Esophagus (tissue), 2 donors: ENCODE data around the gene DAGLA. TPM values are rescaled to one million over a fixed set of nuclear protein-coding genes. Genes with fewer than 3 reads are reported as not detected.
"Not testable (repeated sequence)": the region's sequence is repeated elsewhere in the genome, so short reads cannot be mapped to it uniquely, and the experiment has no call there.

Source experiments
- H3K27ac ChIP-seq, 2 donors: one replicate each; pipeline ENCODE4 v1.5.1; 2013; ENCODE audit warnings: low read depth in 2 of 2, mild to moderate bottlenecking in 2 of 2, inconsistent platforms in 1 of 2, low read length in 1 of 2, moderate library complexity in 1 of 2
- H3K27me3 ChIP-seq, 2 donors: one replicate each; pipeline ENCODE4 v1.6.1; 2013; ENCODE audit warnings: low read length in 2 of 2, control low read depth in 1 of 2, mild to moderate bottlenecking in 1 of 2; ENCODE audit not compliant: insufficient read depth in 2 of 2, control insufficient read depth in 1 of 2
- H3K36me3 ChIP-seq, 2 donors: one replicate each; pipeline ENCODE4 v1.6.1; 2013; ENCODE audit warnings: low read length in 1 of 2; ENCODE audit not compliant: control insufficient read depth in 2 of 2, insufficient read depth in 2 of 2
- H3K4me1 ChIP-seq, 2 donors: one replicate each; pipeline ENCODE4 v1.6.1; 2013; ENCODE audit warnings: low read length in 1 of 2; ENCODE audit not compliant: control insufficient read depth in 2 of 2, insufficient read depth in 2 of 2
- H3K4me3 ChIP-seq, 2 donors: one replicate each; pipeline ENCODE4 v1.5.1; 2013; ENCODE audit warnings: low read length in 2 of 2, mild to moderate bottlenecking in 2 of 2, low read depth in 1 of 2, moderate library complexity in 1 of 2
- H3K9me3 ChIP-seq, 2 donors: one replicate each; pipeline ENCODE4 v1.6.1; 2013; ENCODE audit warnings: mild to moderate bottlenecking in 2 of 2, low read depth in 1 of 2, low read length in 1 of 2, moderate library complexity in 1 of 2; ENCODE audit not compliant: control insufficient read depth in 2 of 2, insufficient read depth in 1 of 2
- WGBS, 2 donors: extraction: QIAGEN DNeasy Blood & Tissue Kit; methylation state at CpG; one replicate each; pipeline ENCODE4 v1.1.7; 2013; 5-methylcytosine and 5-hydroxymethylcytosine counted together
- polyA plus RNA-seq, 2 donors: library from polyadenylated mRNA; stranded (reverse); fragments of 200-250 nt; gene quantifications; one replicate each; pipeline ENCODE4 v1.2.3, GENCODE V29; 2013
- donor health status: healthy with polysubstance abuse.
- donor health status: Bipolar disorder and iron deficiency.

DAGLA gene
- polyA plus RNA-seq, 2 donors = 1.7 to 5.0 TPM

- Histone ChIP-seq H3K9me3 (no peaks in the 10 kb centered on the region), H3K4me3 (no peak overlapping the region), H3K27me3 (no peaks in the 10 kb centered on the region), H3K27ac (no peak overlapping the region), H3K36me3 (no peaks in the 10 kb centered on the region), H3K4me1 (no peaks in the 10 kb centered on the region)
- 81 to 85% methylated on average over 8 of the region's 8 CpGs for WGBS, 2 donors
These were observed 20.6 kb upstream of the DAGLA start for GRCh38 chr11:61659413-61660196.

GRCh38 chr11:61660997-61661396, 19.2 kb upstream of the DAGLA start:
- 62 to 71% methylated on average over 4 of the region's 4 CpGs for WGBS, 2 donors
- H3K27ac ChIP-seq = not testable (repeated sequence)

GRCh38 chr11:61666684-61667297, 13.4 kb upstream of the DAGLA start:
- H3K36me3 ChIP-seq = no peaks in the 10 kb centered on the region
- H3K27me3 ChIP-seq = no peaks in the 10 kb centered on the region
- no peak overlapping the region for H3K4me3 ChIP-seq
- H3K9me3 ChIP-seq = no peaks in the 10 kb centered on the region
- no peaks in the 10 kb centered on the region for H3K4me1 ChIP-seq
- no peak overlapping the region for H3K27ac ChIP-seq
- WGBS, 2 donors = 50 to 61% methylated on average over 3 of the region's 3 CpGs

More at GRCh38 chr11:61660997-61661396, 19.2 kb upstream of the DAGLA start:
- H3K27me3 ChIP-seq, H3K9me3 ChIP-seq, H3K4me1 ChIP-seq, H3K4me3 ChIP-seq, H3K36me3 ChIP-seq: not testable (repeated sequence)

GRCh38 chr11:61667684-61668305, 12.4 kb upstream of the DAGLA start:
- Histone ChIP-seq H3K27me3 (no peaks in the 10 kb centered on the region), H3K36me3 (no peaks in the 10 kb centered on the region), H3K9me3 (no peaks in the 10 kb centered on the region), H3K4me1 (no peaks in the 10 kb centered on the region), H3K27ac (no peak overlapping the region), H3K4me3 (no peak overlapping the region)
- WGBS, 2 donors = 68 to 87% methylated on average over 6 of the region's 6 CpGs

- 79 to 91% methylated on average over 4 of the region's 4 CpGs for WGBS, 2 donors
- Histone ChIP-seq H3K4me1 (no peaks in the 10 kb centered on the region), H3K36me3 (no peaks in the 10 kb centered on the region)
These were observed 10.8 kb upstream of the DAGLA start for GRCh38 chr11:61669417-61669816.

GRCh38 chr11:61670626-61671025, 9.6 kb upstream of the DAGLA start:
- H3K27ac ChIP-seq = no peak overlapping the region
- WGBS, 2 donors = 98% methylated on average over 2 of the region's 2 CpGs
- H3K9me3 ChIP-seq = no peaks in the 10 kb centered on the region

More at GRCh38 chr11:61669417-61669816, 10.8 kb upstream of the DAGLA start:
- H3K9me3 ChIP-seq = no peaks in the 10 kb centered on the region
- no peak overlapping the region for H3K4me3 ChIP-seq
- H3K27me3 ChIP-seq = no peaks in the 10 kb centered on the region
- H3K27ac ChIP-seq = no peak overlapping the region

GRCh38 chr11:61671527-61671926, 8.7 kb upstream of the DAGLA start:
- no peaks in the 10 kb centered on the region for H3K27me3 ChIP-seq
- WGBS, 2 donors = 46 to 64% methylated on average over 5 of the region's 5 CpGs
- no peaks in the 10 kb centered on the region for H3K36me3 ChIP-seq
- no peak overlapping the region for H3K27ac ChIP-seq
- H3K4me1 ChIP-seq = no peaks in the 10 kb centered on the region
- H3K9me3 ChIP-seq = no peaks in the 10 kb centered on the region
- no peak overlapping the region for H3K4me3 ChIP-seq

More at GRCh38 chr11:61670626-61671025, 9.6 kb upstream of the DAGLA start:
- no peaks in the 10 kb centered on the region for H3K27me3 ChIP-seq
- no peaks in the 10 kb centered on the region for H3K36me3 ChIP-seq
- H3K4me3 ChIP-seq = no peak overlapping the region
- no peaks in the 10 kb centered on the region for H3K4me1 ChIP-seq

GRCh38 chr11:61673946-61674467, 6.2 kb upstream of the DAGLA start:
- H3K27me3 ChIP-seq, H3K4me1 ChIP-seq, H3K4me3 ChIP-seq, H3K36me3 ChIP-seq, H3K27ac ChIP-seq, H3K9me3 ChIP-seq: not testable (repeated sequence)
- 79 to 82% methylated on average over 2 of the region's 2 CpGs for whole genome bisulfite sequencing, 2 donors

- H3K4me3 ChIP-seq = no peak overlapping the region
- H3K27me3 ChIP-seq = no peaks in the 10 kb centered on the region
- H3K9me3 ChIP-seq = no peaks in the 10 kb centered on the region
- no peaks in the 10 kb centered on the region for H3K36me3 ChIP-seq
- H3K27ac ChIP-seq = no peak overlapping the region
- WGBS, 2 donors = 65 to 67% methylated on average over 5 of the region's 5 CpGs
- peaks cover 7% of the 10 kb centered on the region in 2 donors for H3K4me1 ChIP-seq
These were observed 4.4 kb upstream of the DAGLA start for GRCh38 chr11:61675826-61676225.
